ENCODE data around the gene PRM2.
A peak's percentile ranks its signal among the peaks of the same experiment; 100 is the strongest.

Gene PRM2

GRCh38 chr16:11259655-11260595 is 16.4 kb downstream of the PRM2 start:
- H3K27me3 ChIP-seq (ENCODE audit: control insufficient read depth, insufficient read depth, low read length, poor library complexity, severe bottlenecking) = peaks cover 14% of the 10 kb centered on the region
- H3K4me3 ChIP-seq (ENCODE audit: insufficient read depth, low read depth, low read length) = no peak overlapping the region
- H3K27ac ChIP-seq (ENCODE audit: insufficient read depth, low read depth, low read length, poor library complexity, severe bottlenecking) = no peak overlapping the region
- no peaks in the 10 kb centered on the region for H3K9me3 ChIP-seq (ENCODE audit: control insufficient read depth, low read length)
- H3K4me1 ChIP-seq (ENCODE audit: control insufficient read depth, insufficient read depth, low read length) = peaks cover 5% of the 10 kb centered on the region
- WGBS, 2 experiments = 82 to 83% methylated on average over 12 of the region's 12 CpGs
- H3K36me3 ChIP-seq (ENCODE audit: control insufficient read depth, insufficient read depth, low read length) = no peaks in the 10 kb centered on the region

- 91 to 94% methylated on average over 15 of the region's 15 CpGs for WGBS, 2 experiments
- H3K4me3 ChIP-seq (ENCODE audit: insufficient read depth, low read depth, low read length) = no peak overlapping the region
Observed at GRCh38 chr16:11258553-11259492, 17.5 kb downstream of the PRM2 start.

GRCh38 chr16:11257131-11257938 is 18.9 kb downstream of the PRM2 start:
- Histone ChIP-seq H3K27ac (ENCODE audit: insufficient read depth, low read depth, low read length, poor library complexity, severe bottlenecking) (no peak overlapping the region), H3K4me3 (ENCODE audit: insufficient read depth, low read depth, low read length) (peak overlapping the region; percentile 49), H3K4me1 (ENCODE audit: control insufficient read depth, insufficient read depth, low read length) (peaks cover 10% of the 10 kb centered on the region), H3K36me3 (ENCODE audit: control insufficient read depth, insufficient read depth, low read length) (no peaks in the 10 kb centered on the region), H3K27me3 (ENCODE audit: control insufficient read depth, insufficient read depth, low read length, poor library complexity, severe bottlenecking) (peaks cover 21% of the 10 kb centered on the region), H3K9me3 (ENCODE audit: control insufficient read depth, low read length) (no peaks in the 10 kb centered on the region)
- WGBS, 2 experiments = 29 to 32% methylated on average over 20 to 21 of the region's 21 CpGs

More at GRCh38 chr16:11258553-11259492, 17.5 kb downstream of the PRM2 start:
- Histone ChIP-seq H3K36me3 (ENCODE audit: control insufficient read depth, insufficient read depth, low read length) (no peaks in the 10 kb centered on the region), H3K27ac (ENCODE audit: insufficient read depth, low read depth, low read length, poor library complexity, severe bottlenecking) (no peak overlapping the region), H3K4me1 (ENCODE audit: control insufficient read depth, insufficient read depth, low read length) (peaks cover 5% of the 10 kb centered on the region), H3K27me3 (ENCODE audit: control insufficient read depth, insufficient read depth, low read length, poor library complexity, severe bottlenecking) (peaks cover 21% of the 10 kb centered on the region), H3K9me3 (ENCODE audit: control insufficient read depth, low read length) (no peaks in the 10 kb centered on the region)

DNA sequence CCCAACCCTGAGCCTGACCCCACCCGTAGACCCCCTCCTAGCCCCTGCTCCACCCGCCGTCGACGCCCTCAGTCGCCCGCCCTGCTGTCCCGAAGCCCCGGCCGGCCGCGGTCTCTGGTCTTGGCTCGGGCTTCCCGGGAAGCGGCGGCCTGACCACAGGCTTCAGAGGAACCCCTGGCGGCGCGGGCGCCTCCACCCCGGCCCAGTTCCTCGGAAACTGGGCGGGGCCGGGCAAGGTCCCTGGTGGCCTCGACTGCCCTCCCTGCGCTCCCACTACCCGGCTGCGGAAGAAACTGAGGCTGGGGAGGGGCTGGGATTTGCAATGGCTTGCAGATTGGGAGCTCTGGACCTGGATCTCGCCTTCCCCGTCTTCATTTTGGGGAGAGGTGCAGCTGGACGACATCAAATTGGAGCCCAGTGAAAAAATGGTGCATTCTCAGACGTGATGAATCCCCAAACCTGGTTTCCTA is 19.6 kb downstream of the PRM2 start:
- H3K4me3 ChIP-seq (ENCODE audit: insufficient read depth, low read depth, low read length) = peak overlapping the region; percentile 49
- no peaks in the 10 kb centered on the region for H3K36me3 ChIP-seq (ENCODE audit: control insufficient read depth, insufficient read depth, low read length)
- H3K9me3 ChIP-seq (ENCODE audit: control insufficient read depth, low read length) = no peaks in the 10 kb centered on the region
- peaks cover 10% of the 10 kb centered on the region for H3K4me1 ChIP-seq (ENCODE audit: control insufficient read depth, insufficient read depth, low read length)
- peak overlapping the region; percentile 72 for H3K27ac ChIP-seq (ENCODE audit: insufficient read depth, low read depth, low read length, poor library complexity, severe bottlenecking)
- 1% methylated on average over 32 of the region's 32 CpGs for WGBS, 2 experiments
- peaks cover 21% of the 10 kb centered on the region for H3K27me3 ChIP-seq (ENCODE audit: control insufficient read depth, insufficient read depth, low read length, poor library complexity, severe bottlenecking)

GRCh38 chr16:11255737-11256660 is 20.3 kb downstream of the PRM2 start, which contains the start of gene SOCS1:
Gene SOCS1, minus strand, starts transcription at chr16:11256204. Its CDS starts 726 bp downstream, at chr16:11255478.
- 0% methylated on average over 100 of the region's 100 CpGs for WGBS, 2 experiments
- Histone ChIP-seq H3K27ac (ENCODE audit: insufficient read depth, low read depth, low read length, poor library complexity, severe bottlenecking) (peak within 1 kb of the TSS; percentile 72), H3K36me3 (ENCODE audit: control insufficient read depth, insufficient read depth, low read length) (no peaks in the 10 kb centered on the region)

GRCh38 chr16:11254913-11255736 is 21.2 kb downstream of the PRM2 start:
- Histone ChIP-seq H3K27me3 (ENCODE audit: control insufficient read depth, insufficient read depth, low read length, poor library complexity, severe bottlenecking) (peaks cover 21% of the 10 kb centered on the region), H3K4me1 (ENCODE audit: control insufficient read depth, insufficient read depth, low read length) (peaks cover 10% of the 10 kb centered on the region), H3K27ac (ENCODE audit: insufficient read depth, low read depth, low read length, poor library complexity, severe bottlenecking) (no peak overlapping the region), H3K9me3 (ENCODE audit: control insufficient read depth, low read length) (no peaks in the 10 kb centered on the region), H3K36me3 (ENCODE audit: control insufficient read depth, insufficient read depth, low read length) (no peaks in the 10 kb centered on the region), H3K4me3 (ENCODE audit: insufficient read depth, low read depth, low read length) (peak overlapping the region; percentile 49)
- WGBS, 2 experiments = 1% methylated on average over 105 of the region's 105 CpGs

More at GRCh38 chr16:11255737-11256660, 20.3 kb downstream of the PRM2 start, which contains the start of gene SOCS1:
- peaks cover 21% of the 10 kb centered on the region for H3K27me3 ChIP-seq (ENCODE audit: control insufficient read depth, insufficient read depth, low read length, poor library complexity, severe bottlenecking)
- no peaks in the 10 kb centered on the region for H3K9me3 ChIP-seq (ENCODE audit: control insufficient read depth, low read length)
- peak within 1 kb of the TSS; percentile 49 for H3K4me3 ChIP-seq (ENCODE audit: insufficient read depth, low read depth, low read length)
- peaks cover 10% of the 10 kb centered on the region for H3K4me1 ChIP-seq (ENCODE audit: control insufficient read depth, insufficient read depth, low read length)

GRCh38 chr16:11253995-11254912 is 22.0 kb downstream of the PRM2 start:
- 37 to 41% methylated on average over 28 of the region's 29 CpGs for WGBS, 2 experiments
- H3K9me3 ChIP-seq (ENCODE audit: control insufficient read depth, low read length) = no peaks in the 10 kb centered on the region
- H3K4me1 ChIP-seq (ENCODE audit: control insufficient read depth, insufficient read depth, low read length) = peaks cover 10% of the 10 kb centered on the region
- peaks cover 21% of the 10 kb centered on the region for H3K27me3 ChIP-seq (ENCODE audit: control insufficient read depth, insufficient read depth, low read length, poor library complexity, severe bottlenecking)
- H3K27ac ChIP-seq (ENCODE audit: insufficient read depth, low read depth, low read length, poor library complexity, severe bottlenecking) = no peak overlapping the region
- H3K36me3 ChIP-seq (ENCODE audit: control insufficient read depth, insufficient read depth, low read length) = no peaks in the 10 kb centered on the region
- H3K4me3 ChIP-seq (ENCODE audit: insufficient read depth, low read depth, low read length) = peak overlapping the region; percentile 49
